Measurements from ENCODE around the gene IL4R.

DNA sequence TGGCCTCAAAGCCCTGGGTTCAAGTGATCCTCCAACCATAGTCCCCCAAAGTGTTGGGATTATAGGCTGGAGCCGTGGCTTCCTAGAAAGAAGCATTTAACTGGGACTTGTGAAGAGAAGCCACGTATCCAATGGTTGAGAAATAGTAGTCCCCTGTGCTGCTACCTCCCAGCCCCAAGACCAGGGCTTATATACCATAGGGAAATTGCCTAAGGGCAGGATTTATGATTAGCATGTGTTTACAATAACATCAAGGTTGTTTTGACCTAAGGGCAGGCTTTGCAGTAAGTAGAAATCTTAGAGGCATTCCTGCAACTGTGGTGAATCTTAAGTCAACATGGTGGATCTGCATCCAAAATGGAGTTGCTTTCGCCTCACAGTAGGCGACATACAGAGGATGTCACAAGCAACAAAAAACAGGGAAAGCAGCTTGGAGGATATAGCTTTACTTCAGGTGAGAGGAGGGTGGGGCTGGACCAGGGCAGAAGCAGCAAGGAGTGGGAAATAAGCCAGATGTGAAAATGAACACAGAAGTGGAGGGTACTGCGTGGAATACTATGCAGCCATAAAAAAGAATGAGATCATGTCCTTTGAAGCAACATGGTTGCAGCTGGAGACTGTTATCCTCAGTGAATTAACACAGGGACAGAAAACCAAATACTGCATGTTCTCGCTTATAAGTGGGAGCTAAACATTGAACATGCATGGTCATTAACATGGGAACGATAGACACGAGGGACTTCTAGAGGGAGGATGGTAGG lies 26.5 kb upstream of the IL4R start:
- TF ChIP-seq CTCF (conservative IDR thresholded peaks at IDR 0.05; ENCODE audit: low read depth in 2 of 2) (no peak), EZH2 (IDR thresholded peaks at IDR 0.05; ENCODE audit: low read depth, unreplicated experiment) (no peak), JUNB (IDR thresholded peaks at IDR 0.05; ENCODE audit: unreplicated experiment) (no peak), CREB1 (CRISPR knock-in tag; IDR thresholded peaks at IDR 0.05; ENCODE audit: low read depth) (no peak), ZNF114 (CRISPR knock-in tag; IDR thresholded peaks at IDR 0.05) (no peak), POLR2AphosphoS5 (IDR thresholded peaks at IDR 0.05; ENCODE audit: low read depth) (no peak), EZH2phosphoT487 (IDR thresholded peaks at IDR 0.05; ENCODE audit: unreplicated experiment) (no peak), ZNF331 (CRISPR knock-in tag; IDR thresholded peaks at IDR 0.05; ENCODE audit: low read depth) (no peak), STAT1 (IDR thresholded peaks at IDR 0.05; ENCODE audit: unreplicated experiment) (no peak)
- TF ChIP-seq, protein P1, sequence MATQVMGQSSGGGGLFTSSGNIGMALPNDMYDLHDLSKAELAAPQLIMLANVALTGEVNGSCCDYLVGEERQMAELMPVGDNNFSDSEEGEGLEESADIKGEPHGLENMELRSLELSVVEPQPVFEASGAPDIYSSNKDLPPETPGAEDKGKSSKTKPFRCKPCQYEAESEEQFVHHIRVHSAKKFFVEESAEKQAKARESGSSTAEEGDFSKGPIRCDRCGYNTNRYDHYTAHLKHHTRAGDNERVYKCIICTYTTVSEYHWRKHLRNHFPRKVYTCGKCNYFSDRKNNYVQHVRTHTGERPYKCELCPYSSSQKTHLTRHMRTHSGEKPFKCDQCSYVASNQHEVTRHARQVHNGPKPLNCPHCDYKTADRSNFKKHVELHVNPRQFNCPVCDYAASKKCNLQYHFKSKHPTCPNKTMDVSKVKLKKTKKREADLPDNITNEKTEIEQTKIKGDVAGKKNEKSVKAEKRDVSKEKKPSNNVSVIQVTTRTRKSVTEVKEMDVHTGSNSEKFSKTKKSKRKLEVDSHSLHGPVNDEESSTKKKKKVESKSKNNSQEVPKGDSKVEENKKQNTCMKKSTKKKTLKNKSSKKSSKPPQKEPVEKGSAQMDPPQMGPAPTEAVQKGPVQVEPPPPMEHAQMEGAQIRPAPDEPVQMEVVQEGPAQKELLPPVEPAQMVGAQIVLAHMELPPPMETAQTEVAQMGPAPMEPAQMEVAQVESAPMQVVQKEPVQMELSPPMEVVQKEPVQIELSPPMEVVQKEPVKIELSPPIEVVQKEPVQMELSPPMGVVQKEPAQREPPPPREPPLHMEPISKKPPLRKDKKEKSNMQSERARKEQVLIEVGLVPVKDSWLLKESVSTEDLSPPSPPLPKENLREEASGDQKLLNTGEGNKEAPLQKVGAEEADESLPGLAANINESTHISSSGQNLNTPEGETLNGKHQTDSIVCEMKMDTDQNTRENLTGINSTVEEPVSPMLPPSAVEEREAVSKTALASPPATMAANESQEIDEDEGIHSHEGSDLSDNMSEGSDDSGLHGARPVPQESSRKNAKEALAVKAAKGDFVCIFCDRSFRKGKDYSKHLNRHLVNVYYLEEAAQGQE (IDR thresholded peaks at IDR 0.05; ENCODE audit: unreplicated experiment) = no peak

Measured in GM23338 (cell line).